PC-9 (cell line): ENCODE measurements around the gene MAB21L3. TPM values are rescaled to one million over a fixed set of nuclear protein-coding genes. Genes with fewer than 3 reads are reported as not detected.
A peak's percentile ranks its signal among the peaks of the same experiment; 100 is the strongest.

ENCODE experiments used
- BruUV-seq: library from RNA; stranded (reverse); fragments of 400-500 nt; replicated peaks from 2 replicates; lab custom pipeline; 2021; lab: Mats Ljungman, UMichigan
- CTCF ChIA-PET: fragments of 300-600 bp; sonication (Branson Sonifier 250); formaldehyde crosslinking; loops from one replicate; lab custom pipeline; 2022; ENCODE audit warnings: antibody characterized with exemption; lab: Charles Lee
- POLR2A ChIA-PET: fragments of 300-600 bp; sonication (Branson Sonifier 250); formaldehyde crosslinking; loops from one replicate; lab custom pipeline; 2022; ENCODE audit warnings: antibody characterized with exemption; ENCODE audit not compliant: unreplicated experiment; lab: Charles Lee
- DNase-seq, 2 experiments: peaks; one replicate each; pipeline versions ENCODE4 v3.0.0 to v3.0.0-alpha.2; 2015 to 2022; ENCODE audit warnings: mixed read lengths in 1 of 2
- H2AFZ ChIP-seq: fragments of 200-600 bp; sonication (generic); 2 replicates; pipeline ENCODE4 v1.8.1; 2017; ENCODE audit warnings: antibody characterized with exemption
- H3F3A ChIP-seq: fragments of 200-600 bp; sonication (generic); 2 replicates; pipeline ENCODE4 v1.8.1; 2017; ENCODE audit warnings: antibody characterized with exemption, mild to moderate bottlenecking, low read depth; ENCODE audit not compliant: insufficient read depth
- H3K27ac ChIP-seq: fragments of 200-600 bp; sonication (generic); 2 replicates; pipeline ENCODE4 v1.6.1; 2016; ENCODE audit warnings: mixed run types
- H3K27me3 ChIP-seq: fragments of 200-600 bp; sonication (generic); 2 replicates; pipeline ENCODE4 v1.6.1; 2016; ENCODE audit warnings: low read depth, mixed run types; ENCODE audit not compliant: insufficient read depth
- H3K36me3 ChIP-seq: fragments of 200-600 bp; sonication (generic); 2 replicates; pipeline ENCODE4 v1.6.1; 2016; ENCODE audit warnings: low read depth, mixed run types
- H3K4me1 ChIP-seq: fragments of 200-600 bp; sonication (generic); replicated peaks from 2 replicates; pipeline ENCODE4 v1.6.1; 2016; ENCODE audit warnings: mixed run types; ENCODE audit not compliant: insufficient read depth
- H3K4me2 ChIP-seq: fragments of 200-600 bp; sonication (generic); 2 replicates; pipeline ENCODE4 v1.6.1; 2017; ENCODE audit warnings: mixed run types
- H3K4me3 ChIP-seq: fragments of 200-600 bp; sonication (generic); 2 replicates; pipeline ENCODE4 v1.6.1; 2016; ENCODE audit warnings: mixed run types
- H3K79me2 ChIP-seq: fragments of 200-600 bp; sonication (generic); 2 replicates; pipeline ENCODE4 v1.6.1; 2017; ENCODE audit warnings: low read depth, mixed run types
- H3K9me2 ChIP-seq: fragments of 200-600 bp; sonication (generic); 2 replicates; pipeline ENCODE4 v1.8.1; 2017; ENCODE audit warnings: mild to moderate bottlenecking; ENCODE audit not compliant: insufficient read depth
- H3K9me3 ChIP-seq: fragments of 200-600 bp; sonication (generic); 2 replicates; pipeline ENCODE4 v1.8.1; 2016; ENCODE audit warnings: low read depth; ENCODE audit not compliant: insufficient read depth
- H4K20me1 ChIP-seq: fragments of 200-600 bp; sonication (generic); 2 replicates; pipeline ENCODE4 v1.8.1; 2017; ENCODE audit not compliant: insufficient read depth
- CTCF ChIP-seq: fragments of 200-600 bp; sonication (generic); conservative IDR thresholded peaks from 2 replicates; pipeline ENCODE4 v1.6.1; 2017; ENCODE audit warnings: mixed run types, antibody characterized with exemption, mild to moderate bottlenecking, moderate library complexity
- EZH2 ChIP-seq: fragments of 200-600 bp; sonication (generic); IDR thresholded peaks from 2 replicates; pipeline ENCODE4 v1.8.0; 2017; ENCODE audit warnings: antibody characterized with exemption, low read depth
- intact Hi-C: fragments of 100-400 bp; cut with micrococcal nuclease; formaldehyde crosslinking; loops from one replicate; pipeline ENCODE4 v1.10.0; 2022; ENCODE audit not compliant: unreplicated experiment
- total RNA-seq: library from RNA; stranded (reverse); gene quantifications from 2 replicates; pipeline ENCODE4 v1.2.3, GENCODE V29; 2021

MAB21L3 gene
- total RNA-seq, 1 experiment from 2014 or later, result not detected

DNA sequence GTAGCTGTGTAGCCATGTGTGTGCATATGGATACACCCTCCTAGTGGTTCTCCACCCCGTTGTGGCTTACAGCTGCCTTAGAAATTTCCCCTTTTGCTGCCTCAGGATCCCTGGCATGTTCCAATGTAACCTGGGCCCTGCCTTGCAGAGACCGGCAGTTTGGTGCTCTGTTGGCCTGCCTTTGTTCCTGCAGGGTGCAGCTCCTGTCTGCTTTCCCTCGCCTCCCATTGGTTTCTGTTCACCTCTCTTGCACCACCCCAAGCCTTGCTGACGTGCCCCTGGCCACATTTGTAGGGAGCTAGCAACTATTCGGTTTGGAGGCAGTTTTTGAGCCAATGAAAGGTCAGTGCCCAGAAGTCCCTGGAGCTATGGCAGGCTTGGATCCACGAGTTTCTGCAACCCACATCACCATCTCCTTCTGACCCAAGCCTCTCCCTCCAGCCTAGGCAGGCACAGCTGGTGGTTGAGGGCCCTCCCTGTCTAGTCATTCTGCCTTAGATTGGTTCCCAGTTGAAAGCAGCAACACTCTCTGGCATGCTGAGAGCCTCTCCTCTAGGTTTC lies 54.9 kb downstream of the MAB21L3 start:
- POLR2A ChIA-PET, result no interaction called here
- no peak overlapping the region for H2AFZ ChIP-seq
- no TSS peak for BruUV-seq

GRCh38 chr1:116166655-116167054 lies 55.5 kb downstream of the MAB21L3 start:
- H3F3A ChIP-seq, result no peaks in the 10 kb centered on the region
- no peaks in the 10 kb centered on the region for H3K36me3 ChIP-seq
- no peak overlapping the region for H3K4me2 ChIP-seq
- no peaks in the 10 kb centered on the region for H3K9me2 ChIP-seq
- no peaks in the 10 kb centered on the region for H3K27me3 ChIP-seq
- H3K9me3 ChIP-seq, result no peaks in the 10 kb centered on the region
- ChIA-PET CTCF (interaction anchor here (0.9 kb wide), 1 partner anchor 28 kb away, joined by 3 read pairs; no protein-coding TSS in a partner anchor), POLR2A (no interaction called here)
- H3K79me2 ChIP-seq, result no peaks in the 10 kb centered on the region
- no peak overlapping the region for H3K4me3 ChIP-seq
- no peak overlapping the region for H3K27ac ChIP-seq
- intact Hi-C loops, result loop anchor here (5.0 kb wide), 1 partner anchor 206 kb away; the partner anchor contains the start of gene ATP1A1
- BruUV-seq, result no TSS peak
- H2AFZ ChIP-seq, result no peak overlapping the region
- no peak for TF ChIP-seq CTCF
- no peak for TF ChIP-seq EZH2
- H3K4me1 ChIP-seq, result peaks cover 13% of the 10 kb centered on the region
- no peak for DNase-seq
- no peaks in the 10 kb centered on the region for H4K20me1 ChIP-seq

More for the DNA sequence above, 54.9 kb downstream of the MAB21L3 start:
- Histone ChIP-seq H3K36me3 (no peaks in the 10 kb centered on the region), H4K20me1 (no peaks in the 10 kb centered on the region), H3K27me3 (no peaks in the 10 kb centered on the region), H3K9me3 (no peaks in the 10 kb centered on the region), H3K79me2 (no peaks in the 10 kb centered on the region), H3F3A (no peaks in the 10 kb centered on the region), H3K4me3 (no peak overlapping the region), H3K4me2 (no peak overlapping the region), H3K9me2 (no peaks in the 10 kb centered on the region), H3K4me1 (peaks cover 13% of the 10 kb centered on the region), H3K27ac (no peak overlapping the region)
- intact Hi-C loops, result loop anchor here (5.0 kb wide), 1 partner anchor 206 kb away; the partner anchor contains the start of gene ATP1A1
- TF ChIP-seq CTCF, result no peak
- no peak for TF ChIP-seq EZH2
- CTCF ChIA-PET, result interaction anchor here (0.9 kb wide), 1 partner anchor 27 kb away, joined by 3 read pairs; no protein-coding TSS in a partner anchor
- DNase-seq, result no peak

DNA sequence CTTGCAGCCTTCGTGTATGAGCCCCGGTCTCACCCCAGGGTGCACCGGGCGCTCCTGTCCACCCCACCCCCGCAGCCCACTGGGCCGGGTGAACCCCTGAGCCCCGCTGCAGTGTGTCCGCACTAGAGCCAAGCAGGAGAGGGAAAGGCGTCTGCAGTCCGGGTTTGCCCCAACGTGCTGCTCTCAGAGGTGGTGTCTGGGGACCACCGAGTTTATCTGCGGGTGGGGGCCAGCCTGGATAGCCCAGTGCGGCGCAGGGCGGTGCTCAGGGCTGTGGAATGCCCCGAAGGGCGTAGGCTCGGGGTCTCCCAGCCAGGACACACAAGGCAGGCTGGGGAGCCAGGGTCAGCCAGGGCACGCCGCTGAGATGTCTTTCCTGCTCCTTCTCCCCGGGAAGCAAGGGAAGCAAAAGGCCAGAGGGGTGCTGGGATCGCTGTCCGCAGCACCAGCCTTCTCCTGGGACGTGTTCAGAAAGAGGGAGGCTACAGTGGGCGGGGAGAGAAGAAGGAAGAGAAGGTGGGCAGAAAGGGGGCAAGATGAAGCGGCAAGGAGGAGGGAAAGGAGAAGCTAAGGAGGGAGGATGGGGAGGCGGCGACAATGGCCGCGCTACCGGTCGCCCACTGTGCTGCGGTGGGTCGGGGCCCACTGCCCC lies 56.6 kb downstream of the MAB21L3 start:
- POLR2A ChIA-PET, result interaction anchor here (0.6 kb wide), 1 partner anchor 24 kb away, joined by 5 read pairs; no protein-coding TSS in a partner anchor
- Histone ChIP-seq H2AFZ (peak overlapping the region; percentile 82), H3F3A (no peaks in the 10 kb centered on the region), H3K36me3 (no peaks in the 10 kb centered on the region), H3K9me3 (no peaks in the 10 kb centered on the region), H3K4me3 (peak overlapping the region; percentile 56), H3K27ac (no peak overlapping the region), H3K4me1 (peaks cover 13% of the 10 kb centered on the region), H3K4me2 (peak overlapping the region; percentile 81), H3K79me2 (no peaks in the 10 kb centered on the region), H4K20me1 (no peaks in the 10 kb centered on the region), H3K27me3 (no peaks in the 10 kb centered on the region), H3K9me2 (no peaks in the 10 kb centered on the region; the same call in 1 of the 2 replicates)
- intact Hi-C loops, result loop anchor here (5.0 kb wide), 1 partner anchor 205 kb away; the partner anchor contains the start of gene ATP1A1
- TF ChIP-seq EZH2 (no peak), CTCF (no peak)
- BruUV-seq, result no TSS peak
- peak in 1 of 2 experiments; percentile 21 for DNase-seq
- CTCF ChIA-PET, result no interaction called here
